H1 (cell line): ENCODE data around the gene CA5A. TPM values are rescaled to one million over a fixed set of nuclear protein-coding genes. Genes with fewer than 3 reads are reported as not detected.

ENCODE experiments used
- CTCF ChIA-PET: fragments of 300-600 bp; sonication (Branson Sonifier 250); formaldehyde crosslinking; loops from one replicate; lab custom pipeline; 2021; ENCODE audit not compliant: partially characterized antibody; lab: Charles Lee
- POLR2A ChIA-PET: fragments of 300-600 bp; sonication (Branson Sonifier 250); formaldehyde crosslinking; loops from one replicate; lab custom pipeline; 2021; ENCODE audit warnings: inconsistent platforms; ENCODE audit not compliant: partially characterized antibody; lab: Charles Lee
- DNase-seq, 2 experiments: peaks; one replicate each; pipeline versions ENCODE4 v3.0.0 to v3.0.0-alpha.2; 2010 to 2022; ENCODE audit warnings: low spot score in 2 of 2, low read depth in 1 of 2, mixed read lengths in 1 of 2
- FAIRE-seq: peaks from 2 replicates; lab custom pipeline; 2011; peaks lifted over from hg19 to GRCh38; lab: Jason Lieb, UNC
- H2AFZ ChIP-seq: 2 replicates; pipeline ENCODE4 v1.8.1; 2012; ENCODE audit warnings: low read length, inconsistent platforms
- H2AK5ac ChIP-seq: 2 replicates; pipeline ENCODE4 v1.6.1; 2013; ENCODE audit warnings: low read depth, low read length
- H2BK120ac ChIP-seq: replicated peaks from 2 replicates; pipeline ENCODE3; 2013; ENCODE audit warnings: low read depth, low read length, inconsistent platforms
- H2BK12ac ChIP-seq: 2 replicates; pipeline ENCODE4 v1.6.1; 2013; ENCODE audit warnings: low read depth, low read length
- H2BK15ac ChIP-seq: 2 replicates; pipeline ENCODE4 v1.6.1; 2013; ENCODE audit warnings: low read length
- H2BK20ac ChIP-seq: 2 replicates; pipeline ENCODE4 v1.6.1; 2013; ENCODE audit warnings: low read length
- H2BK5ac ChIP-seq: 2 replicates; pipeline ENCODE4 v1.6.1; 2013; ENCODE audit warnings: low read depth, low read length
- H3K14ac ChIP-seq: 2 replicates; pipeline ENCODE4 v1.6.1; 2013; ENCODE audit warnings: inconsistent platforms; ENCODE audit not compliant: insufficient read length
- H3K18ac ChIP-seq: 2 replicates; pipeline ENCODE4 v1.6.1; 2013; ENCODE audit warnings: low read length; ENCODE audit errors: extremely low read depth
- H3K23ac ChIP-seq: 2 replicates; pipeline ENCODE4 v1.6.1; 2013; ENCODE audit warnings: inconsistent platforms; ENCODE audit not compliant: insufficient read length
- H3K23me2 ChIP-seq: 2 replicates; pipeline ENCODE4 v1.6.1; 2013; ENCODE audit warnings: low read depth, low read length
- H3K27ac ChIP-seq: 2 replicates; pipeline ENCODE4 v1.6.1; 2011; ENCODE audit warnings: low read depth, low read length, inconsistent platforms
- H3K27me3 ChIP-seq, 4 experiments: replicated peaks in 1 of 4; 1 replicate in 1 of 4; 2 replicates in 3 of 4; pipeline versions ENCODE4 v1.6.1 to v1.8.1; 2011 to 2013; ENCODE audit warnings: low read length in 3 of 4, mild to moderate bottlenecking in 3 of 4, inconsistent platforms in 2 of 4, mixed read lengths in 2 of 4, moderate library complexity in 1 of 4; ENCODE audit not compliant: control insufficient read depth in 3 of 4, insufficient read depth in 3 of 4; ENCODE audit errors: extremely low read depth in 1 of 4
- H3K36me3 ChIP-seq, 4 experiments: 2 replicates each; pipeline versions ENCODE4 v1.6.1 to v1.8.1; 2011 to 2013; ENCODE audit warnings: mild to moderate bottlenecking in 4 of 4, low read length in 3 of 4, moderate library complexity in 2 of 4, control low read depth in 1 of 4, inconsistent platforms in 1 of 4; ENCODE audit not compliant: insufficient read depth in 4 of 4, control insufficient read depth in 2 of 4
- H3K4ac ChIP-seq: replicated peaks from 2 replicates; pipeline ENCODE3; 2013; ENCODE audit warnings: low read length, low read depth, mixed read lengths, inconsistent platforms; ENCODE audit not compliant: insufficient read length
- H3K4me1 ChIP-seq, 4 experiments: replicated peaks in 1 of 4; 1 replicate in 1 of 4; 2 replicates in 3 of 4; pipeline versions ENCODE4 v1.6.1 to v1.8.1; 2011 to 2013; ENCODE audit warnings: low read length in 3 of 4, inconsistent platforms in 2 of 4, mixed read lengths in 1 of 4; ENCODE audit not compliant: insufficient read depth in 4 of 4, control insufficient read depth in 3 of 4
- H3K4me2 ChIP-seq, 2 experiments: 2 replicates each; pipeline versions ENCODE4 v1.6.1 to v1.8.1; 2011 to 2013; ENCODE audit warnings: low read depth in 2 of 2, low read length in 2 of 2, control low read depth in 1 of 2, inconsistent platforms in 1 of 2, mild to moderate bottlenecking in 1 of 2; ENCODE audit not compliant: insufficient read depth in 1 of 2
- H3K4me3 ChIP-seq, 4 experiments: fragments of 200-600, 300-600 bp in 1 of 4; sonication (generic), shearing (Covaris generic), sonication (Bioruptor Twin) in 1 of 4; 2 replicates each; pipeline versions ENCODE4 v1.5.1 to v1.8.1; 2011 to 2016; ENCODE audit warnings: low read length in 4 of 4, low read depth in 3 of 4, control low read depth in 2 of 4, inconsistent platforms in 2 of 4, mild to moderate bottlenecking in 2 of 4, mixed read lengths in 1 of 4, moderate library complexity in 1 of 4; ENCODE audit not compliant: insufficient read depth in 2 of 4; ENCODE audit errors: extremely low read depth in 1 of 4
- H3K56ac ChIP-seq: replicated peaks from 2 replicates; pipeline ENCODE3; 2013; ENCODE audit warnings: low read depth, mild to moderate bottlenecking, mixed read lengths, low read length, inconsistent platforms; ENCODE audit not compliant: insufficient read length
- H3K79me1 ChIP-seq: 2 replicates; pipeline ENCODE4 v1.6.1; 2013; ENCODE audit warnings: low read depth, low read length, control low read depth
- H3K79me2 ChIP-seq, 2 experiments: 2 replicates each; pipeline versions ENCODE4 v1.6.1 to v1.8.1; 2012 to 2013; ENCODE audit warnings: low read length in 2 of 2, mild to moderate bottlenecking in 2 of 2, inconsistent platforms in 1 of 2; ENCODE audit not compliant: insufficient read depth in 2 of 2, control insufficient read depth in 1 of 2
- H3K9ac ChIP-seq, 4 experiments: replicated peaks in 1 of 4; 1 replicate in 1 of 4; 2 replicates in 3 of 4; pipeline versions ENCODE4 v1.6.1 to v1.8.1; 2011 to 2013; ENCODE audit warnings: low read depth in 3 of 4, low read length in 3 of 4, control low read depth in 2 of 4, mild to moderate bottlenecking in 2 of 4, moderate library complexity in 2 of 4, inconsistent platforms in 1 of 4; ENCODE audit errors: extremely low read depth in 1 of 4
- H3K9me3 ChIP-seq, 2 experiments: 2 replicates each; pipeline versions ENCODE4 v1.6.1 to v1.8.1; 2012 to 2013; ENCODE audit warnings: mild to moderate bottlenecking in 2 of 2, moderate library complexity in 2 of 2, control low read depth in 1 of 2, inconsistent platforms in 1 of 2, low read depth in 1 of 2, low read length in 1 of 2, mixed read lengths in 1 of 2; ENCODE audit not compliant: insufficient read depth in 2 of 2
- H4K20me1 ChIP-seq, 2 experiments: replicated peaks in 1 of 2; 2 replicates each; pipeline versions ENCODE3 to v1.8.1; 2011 to 2013; ENCODE audit warnings: inconsistent platforms in 2 of 2, low read length in 2 of 2, mild to moderate bottlenecking in 1 of 2; ENCODE audit not compliant: insufficient read depth in 2 of 2, control insufficient read depth in 1 of 2
- H4K5ac ChIP-seq: 2 replicates; pipeline ENCODE4 v1.6.1; 2013; ENCODE audit warnings: low read length, low read depth, mixed read lengths, inconsistent platforms; ENCODE audit not compliant: insufficient read length
- H4K8ac ChIP-seq: 2 replicates; pipeline ENCODE4 v1.8.0; 2013; ENCODE audit warnings: mild to moderate bottlenecking, moderate library complexity, low read length, inconsistent platforms; ENCODE audit not compliant: insufficient read depth; ENCODE audit errors: extremely low read depth
- H4K91ac ChIP-seq: replicated peaks from 2 replicates; pipeline ENCODE3; 2013; ENCODE audit warnings: low read length, mixed read lengths, inconsistent platforms; ENCODE audit not compliant: insufficient read length
- CTBP2 ChIP-seq: IDR thresholded peaks from 2 replicates; pipeline ENCODE4 v1.7.0; 2011; ENCODE audit warnings: borderline replicate concordance, mild to moderate bottlenecking, moderate library complexity, mixed read lengths, low read length; ENCODE audit not compliant: insufficient read depth, insufficient read length
- NANOG ChIP-seq: IDR thresholded peaks from 2 replicates; pipeline ENCODE4 v1.6.1; 2011; ENCODE audit warnings: low read length, low read depth, mild to moderate bottlenecking, inconsistent platforms; ENCODE audit not compliant: insufficient read depth, poor library complexity, severe bottlenecking
- WGBS, 2 experiments: shearing (Covaris generic) in 1 of 2; methylation state at CpG; one replicate each; pipeline versions ENCODE4 v1.1.6 to v1.1.7; 2013 to 2015; ENCODE audit warnings: low lambda C conversion rate in 2 of 2, mixed read lengths in 2 of 2, inconsistent platforms in 1 of 2, low coverage in 1 of 2, missing lambda C conversion rate in 1 of 2; ENCODE audit not compliant: insufficient replicate concordance in 2 of 2, insufficient coverage in 1 of 2, insufficient read length in 1 of 2; ENCODE audit errors: extremely low coverage in 1 of 2, missing lambda C conversion rate in 1 of 2; 5-methylcytosine and 5-hydroxymethylcytosine counted together
- polyA plus RNA-seq, 7 experiments: library from polyadenylated mRNA; depleted of rRNA in 3 of 7; stranded (reverse) in 5 of 7; unstranded in 2 of 7; fragments of >200 nt in 5 of 7; fragments of 200-250 nt in 2 of 7; gene quantifications; 1 replicate in 5 of 7; 2 replicates in 1 of 7; 4 replicates in 1 of 7; pipeline versions ENCODE4 v1.2.1 to v1.2.3, GENCODE V29; 2011 to 2013; ENCODE audit warnings: missing spikeins in 2 of 7, mixed read lengths in 2 of 7
- total RNA-seq: library from RNA; stranded (reverse); fragmentation: NEBNext Ultra II Directional; extraction: Animal tissue kit (Norgen Biotek cat#: 25700); gene quantifications from 2 replicates; pipeline ENCODE4 v1.2.1, GENCODE V29; 2021

Gene CA5A
- total and polyA plus RNA-seq, 2 of the 8 experiments (the other 6 are each of a cell fraction or from before 2014, with no cell fraction given): not detected

DNA sequence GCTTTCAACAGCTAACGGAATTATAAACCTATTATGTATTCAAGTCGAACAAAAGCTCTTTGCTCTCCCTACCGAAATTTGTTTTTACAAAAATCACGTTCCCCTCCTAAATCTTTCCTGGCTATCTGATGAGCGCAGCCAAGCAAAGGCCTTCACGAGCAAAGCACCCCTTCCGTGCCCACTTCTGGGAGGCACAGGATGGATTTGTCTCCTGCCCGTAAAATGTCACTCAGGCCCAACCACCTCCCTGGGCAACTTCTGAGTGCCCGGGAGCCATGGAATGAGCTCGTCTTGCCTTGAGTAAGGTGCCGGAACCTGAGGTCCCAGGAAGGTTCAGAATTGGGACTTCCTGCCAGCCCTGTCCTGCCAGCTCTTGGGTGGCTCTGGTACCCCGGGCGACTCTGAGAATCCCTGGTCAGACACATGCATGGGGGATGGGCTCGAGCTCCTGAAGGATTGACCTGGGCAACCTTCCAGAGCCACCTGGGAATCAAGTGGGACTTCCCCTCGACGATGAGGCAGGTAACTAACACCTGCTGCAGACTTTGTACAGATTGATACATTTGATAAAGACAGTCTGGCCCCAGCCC is 86.8 kb downstream of the CA5A start:
- Histone ChIP-seq H3K4ac (no peak overlapping the region), H4K5ac (no peak overlapping the region), H4K8ac (no peak overlapping the region), H2BK15ac (no peak overlapping the region), H3K23me2 (no peaks in the 10 kb centered on the region), H3K27me3 (no peaks in the 10 kb centered on the region), H2BK5ac (peak overlapping the region; percentile 77; the same call in 1 of the 2 replicates), H3K18ac (no peak overlapping the region), H3K23ac (no peak overlapping the region), H3K9ac (no peak overlapping the region), H2BK12ac (no peak overlapping the region), H3K4me2 (no peak overlapping the region), H2BK20ac (no peak overlapping the region), H3K36me3 (peaks cover 13 to 29% (median 16%) of the 10 kb centered on the region in 4 experiments; a peak in 7 of 8 replicates), H3K27ac (0 out of 2 replicates have a peak overlapping the region, but pooled peaks have one; percentile 0), H3K9me3 (no peaks in the 10 kb centered on the region), H3K4me3 (no peak overlapping the region), H3K14ac (no peak overlapping the region), H4K20me1 (peaks cover 8 to 13% of the 10 kb centered on the region in 2 experiments), H3K79me1 (peaks cover 6% of the 10 kb centered on the region), H2AFZ (no peak overlapping the region), H3K79me2 (peaks cover 0 to 68% of the 10 kb centered on the region in 2 experiments; a peak in 3 of 4 replicates), H3K56ac (no peak overlapping the region), H3K4me1 (peaks cover 16 to 43% (median 30%) of the 10 kb centered on the region in 4 experiments), H2BK120ac (no peak overlapping the region), H2AK5ac (no peak overlapping the region), H4K91ac (no peak overlapping the region)
- FAIRE-seq (no peak), DNase-seq (no peak)
- no peak for TF ChIP-seq CTBP2
- no peak for TF ChIP-seq NANOG
- CTCF ChIA-PET: interaction anchor here (0.6 to 9.1 kb wide), 38 partner anchors 10 to 588 kb away, joined by 3 to 181 read pairs (median 10); partner anchors contain the start of gene SLC7A5
- WGBS, 2 experiments: 91% methylated on average over 16 of the region's 16 CpGs; no CpG with 5 or more reads in 1 of the 2 experiments
- POLR2A ChIA-PET: interaction anchor here (0.6 to 27.1 kb wide), 11 partner anchors 8 to 101 kb away, joined by 3 to 507 read pairs (median 4); partner anchors contain the start of genes BANP and SLC7A5
